Measurements from ENCODE around the gene DMBT1.
"Not testable (repeated sequence)": the region's sequence is repeated elsewhere in the genome, so short reads cannot be mapped to it uniquely, and the experiment has no call there.

- TF ChIP-seq, protein P1, sequence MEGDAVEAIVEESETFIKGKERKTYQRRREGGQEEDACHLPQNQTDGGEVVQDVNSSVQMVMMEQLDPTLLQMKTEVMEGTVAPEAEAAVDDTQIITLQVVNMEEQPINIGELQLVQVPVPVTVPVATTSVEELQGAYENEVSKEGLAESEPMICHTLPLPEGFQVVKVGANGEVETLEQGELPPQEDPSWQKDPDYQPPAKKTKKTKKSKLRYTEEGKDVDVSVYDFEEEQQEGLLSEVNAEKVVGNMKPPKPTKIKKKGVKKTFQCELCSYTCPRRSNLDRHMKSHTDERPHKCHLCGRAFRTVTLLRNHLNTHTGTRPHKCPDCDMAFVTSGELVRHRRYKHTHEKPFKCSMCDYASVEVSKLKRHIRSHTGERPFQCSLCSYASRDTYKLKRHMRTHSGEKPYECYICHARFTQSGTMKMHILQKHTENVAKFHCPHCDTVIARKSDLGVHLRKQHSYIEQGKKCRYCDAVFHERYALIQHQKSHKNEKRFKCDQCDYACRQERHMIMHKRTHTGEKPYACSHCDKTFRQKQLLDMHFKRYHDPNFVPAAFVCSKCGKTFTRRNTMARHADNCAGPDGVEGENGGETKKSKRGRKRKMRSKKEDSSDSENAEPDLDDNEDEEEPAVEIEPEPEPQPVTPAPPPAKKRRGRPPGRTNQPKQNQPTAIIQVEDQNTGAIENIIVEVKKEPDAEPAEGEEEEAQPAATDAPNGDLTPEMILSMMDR (IDR thresholded peaks at IDR 0.05; ENCODE audit: low read depth, low read length), result not testable (repeated sequence)
- TF ChIP-seq POLR2A (IDR thresholded peaks at IDR 0.05; ENCODE audit: extremely low read depth, insufficient read length); MYC (IDR thresholded peaks at IDR 0.05; ENCODE audit: low read depth, low read length): not testable (repeated sequence)
- TF ChIP-seq, protein P2, sequence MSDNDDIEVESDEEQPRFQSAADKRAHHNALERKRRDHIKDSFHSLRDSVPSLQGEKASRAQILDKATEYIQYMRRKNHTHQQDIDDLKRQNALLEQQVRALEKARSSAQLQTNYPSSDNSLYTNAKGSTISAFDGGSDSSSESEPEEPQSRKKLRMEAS (IDR thresholded peaks at IDR 0.05; ENCODE audit: low read depth, low read length), result not testable (repeated sequence)
Measured at GRCh38 chr10:122586070-122586469, 25.5 kb downstream of the DMBT1 start.

Data from NB4 (cell line).